ENCODE results near the gene CD160.

CD160 gene

DNA sequence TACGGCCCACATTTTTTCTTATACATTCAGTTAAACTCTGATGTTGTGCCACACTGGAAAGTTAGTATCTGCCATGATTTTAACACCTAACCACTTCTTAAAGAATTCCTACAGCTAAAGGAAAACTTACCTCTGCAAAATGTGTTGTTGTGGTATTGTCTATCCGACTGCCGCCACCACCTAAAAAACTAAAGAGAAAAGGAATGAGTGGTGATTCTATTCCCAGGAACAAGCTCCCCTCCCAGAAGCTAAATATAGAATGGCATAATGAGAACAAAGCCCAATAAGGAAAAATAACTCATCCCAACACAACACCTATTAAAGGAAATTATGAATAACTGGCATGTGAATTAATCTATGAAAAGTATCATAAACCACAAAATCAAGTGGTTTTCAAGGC lies 65.1 kb downstream of the CD160 start:
- H3K27me3 ChIP-seq (replicated peaks; ENCODE audit: control insufficient read depth, insufficient read depth, low read length) = no peaks in the 10 kb centered on the region
- H3K4me3 ChIP-seq (replicated peaks; ENCODE audit: low read depth, low read length) = no peak overlapping the region
- DNase-seq (ENCODE audit: extremely low read depth, insufficient read length) = no peak
- TF ChIP-seq, protein P1, sequence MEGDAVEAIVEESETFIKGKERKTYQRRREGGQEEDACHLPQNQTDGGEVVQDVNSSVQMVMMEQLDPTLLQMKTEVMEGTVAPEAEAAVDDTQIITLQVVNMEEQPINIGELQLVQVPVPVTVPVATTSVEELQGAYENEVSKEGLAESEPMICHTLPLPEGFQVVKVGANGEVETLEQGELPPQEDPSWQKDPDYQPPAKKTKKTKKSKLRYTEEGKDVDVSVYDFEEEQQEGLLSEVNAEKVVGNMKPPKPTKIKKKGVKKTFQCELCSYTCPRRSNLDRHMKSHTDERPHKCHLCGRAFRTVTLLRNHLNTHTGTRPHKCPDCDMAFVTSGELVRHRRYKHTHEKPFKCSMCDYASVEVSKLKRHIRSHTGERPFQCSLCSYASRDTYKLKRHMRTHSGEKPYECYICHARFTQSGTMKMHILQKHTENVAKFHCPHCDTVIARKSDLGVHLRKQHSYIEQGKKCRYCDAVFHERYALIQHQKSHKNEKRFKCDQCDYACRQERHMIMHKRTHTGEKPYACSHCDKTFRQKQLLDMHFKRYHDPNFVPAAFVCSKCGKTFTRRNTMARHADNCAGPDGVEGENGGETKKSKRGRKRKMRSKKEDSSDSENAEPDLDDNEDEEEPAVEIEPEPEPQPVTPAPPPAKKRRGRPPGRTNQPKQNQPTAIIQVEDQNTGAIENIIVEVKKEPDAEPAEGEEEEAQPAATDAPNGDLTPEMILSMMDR (IDR thresholded peaks at IDR 0.05; ENCODE audit: insufficient read depth, low read length, poor library complexity, severe bottlenecking) = no peak
- no peaks in the 10 kb centered on the region; the same call in 1 of the 2 replicates for H3K36me3 ChIP-seq (ENCODE audit: control insufficient read depth, insufficient read depth, low read length)

DNA sequence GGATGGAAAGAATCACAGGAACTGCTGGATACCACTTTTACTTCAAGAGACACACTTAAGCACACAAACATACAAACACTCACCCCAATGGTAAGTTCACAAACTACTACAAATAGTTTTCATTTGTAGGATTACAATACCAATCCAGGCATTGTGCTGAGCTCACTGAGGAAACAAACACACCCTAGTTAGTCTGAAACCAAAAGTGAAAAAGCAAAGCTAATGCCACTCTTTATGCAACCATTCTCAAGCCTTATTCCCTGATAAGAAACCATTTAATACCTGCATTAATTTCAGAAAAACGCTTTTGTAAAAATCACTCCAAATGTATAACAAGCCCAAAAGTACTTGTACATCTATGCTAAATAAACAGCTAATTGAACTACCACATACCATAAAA lies 66.2 kb downstream of the CD160 start:
- no peak overlapping the region for H3K4me3 ChIP-seq (replicated peaks; ENCODE audit: low read depth, low read length)
- H3K36me3 ChIP-seq (ENCODE audit: control insufficient read depth, insufficient read depth, low read length) = no peaks in the 10 kb centered on the region; the same call in 1 of the 2 replicates
- TF ChIP-seq, protein P1 (IDR thresholded peaks at IDR 0.05; ENCODE audit: insufficient read depth, low read length, poor library complexity, severe bottlenecking) = no peak
- no peaks in the 10 kb centered on the region for H3K27me3 ChIP-seq (replicated peaks; ENCODE audit: control insufficient read depth, insufficient read depth, low read length)
- no peak for DNase-seq (ENCODE audit: extremely low read depth, insufficient read length)

DNA sequence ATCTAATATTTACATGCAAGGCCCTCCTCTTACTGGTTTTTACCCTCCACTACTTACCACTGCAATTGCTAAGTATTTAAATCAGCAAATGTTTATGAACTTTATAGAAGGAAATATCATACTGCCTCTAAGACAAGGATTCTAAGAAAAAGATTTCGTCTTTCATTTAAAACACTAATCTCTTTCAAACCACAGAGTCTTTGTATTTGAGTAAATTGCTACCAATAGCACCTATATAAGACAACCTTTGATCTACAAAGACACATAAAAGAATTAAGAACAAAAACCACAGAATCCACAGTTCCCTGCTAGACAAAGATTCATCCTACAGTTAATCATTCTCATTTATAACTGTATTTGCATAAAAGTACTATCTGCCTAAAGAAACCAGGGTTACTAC lies 67.0 kb downstream of the CD160 start:
- Histone ChIP-seq H3K36me3 (ENCODE audit: control insufficient read depth, insufficient read depth, low read length) (no peaks in the 10 kb centered on the region; the same call in 1 of the 2 replicates), H3K4me3 (replicated peaks; ENCODE audit: low read depth, low read length) (no peak overlapping the region), H3K27me3 (replicated peaks; ENCODE audit: control insufficient read depth, insufficient read depth, low read length) (no peaks in the 10 kb centered on the region)
- TF ChIP-seq, protein P1 (IDR thresholded peaks at IDR 0.05; ENCODE audit: insufficient read depth, low read length, poor library complexity, severe bottlenecking) = no peak
- no peak for DNase-seq (ENCODE audit: extremely low read depth, insufficient read length)

DNA sequence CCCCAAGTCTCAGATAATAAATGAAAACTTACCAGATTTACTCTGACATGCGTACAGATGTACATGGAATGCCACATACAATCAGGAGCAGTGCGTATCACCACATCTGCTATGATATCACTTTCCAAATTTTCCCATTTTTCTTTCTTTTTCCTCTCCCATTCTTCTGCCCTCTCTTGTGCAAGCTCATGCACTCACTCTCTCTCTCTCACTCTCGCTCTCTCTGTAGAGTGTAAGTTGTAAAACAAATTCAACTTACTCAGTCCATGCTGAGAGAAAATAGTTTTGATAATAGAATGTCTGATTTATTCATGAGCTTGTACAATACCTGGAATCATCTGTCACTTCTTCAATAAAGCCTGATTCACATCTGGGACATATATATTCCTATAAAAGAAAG lies 69.3 kb downstream of the CD160 start:
- Histone ChIP-seq H3K27me3 (replicated peaks; ENCODE audit: control insufficient read depth, insufficient read depth, low read length) (no peaks in the 10 kb centered on the region), H3K4me3 (replicated peaks; ENCODE audit: low read depth, low read length) (no peak overlapping the region), H3K36me3 (ENCODE audit: control insufficient read depth, insufficient read depth, low read length) (no peaks in the 10 kb centered on the region; the same call in 1 of the 2 replicates)
- no peak for DNase-seq (ENCODE audit: extremely low read depth, insufficient read length)
- TF ChIP-seq, protein P1 (IDR thresholded peaks at IDR 0.05; ENCODE audit: insufficient read depth, low read length, poor library complexity, severe bottlenecking) = no peak

All from GM06990 (cell line).